IPS-18c (cell line): ENCODE measurements around the gene PTPRU.
A peak's percentile ranks its signal among the peaks of the same experiment; 100 is the strongest.
"Not testable (repeated sequence)": the region's sequence is repeated elsewhere in the genome, so short reads cannot be mapped to it uniquely, and the experiment has no call there.

Experiments used
- H3K4me3 ChIP-seq: 2 replicates; pipeline ENCODE4 v1.7.0; 2013; ENCODE audit warnings: low read depth, mild to moderate bottlenecking, low read length, moderate library complexity; ENCODE audit not compliant: insufficient read depth
- H3K9me3 ChIP-seq: one replicate; pipeline ENCODE4 v1.6.1; 2013; ENCODE audit warnings: mild to moderate bottlenecking, low read length, moderate library complexity; ENCODE audit not compliant: control insufficient read depth, insufficient read depth

Gene PTPRU

DNA sequence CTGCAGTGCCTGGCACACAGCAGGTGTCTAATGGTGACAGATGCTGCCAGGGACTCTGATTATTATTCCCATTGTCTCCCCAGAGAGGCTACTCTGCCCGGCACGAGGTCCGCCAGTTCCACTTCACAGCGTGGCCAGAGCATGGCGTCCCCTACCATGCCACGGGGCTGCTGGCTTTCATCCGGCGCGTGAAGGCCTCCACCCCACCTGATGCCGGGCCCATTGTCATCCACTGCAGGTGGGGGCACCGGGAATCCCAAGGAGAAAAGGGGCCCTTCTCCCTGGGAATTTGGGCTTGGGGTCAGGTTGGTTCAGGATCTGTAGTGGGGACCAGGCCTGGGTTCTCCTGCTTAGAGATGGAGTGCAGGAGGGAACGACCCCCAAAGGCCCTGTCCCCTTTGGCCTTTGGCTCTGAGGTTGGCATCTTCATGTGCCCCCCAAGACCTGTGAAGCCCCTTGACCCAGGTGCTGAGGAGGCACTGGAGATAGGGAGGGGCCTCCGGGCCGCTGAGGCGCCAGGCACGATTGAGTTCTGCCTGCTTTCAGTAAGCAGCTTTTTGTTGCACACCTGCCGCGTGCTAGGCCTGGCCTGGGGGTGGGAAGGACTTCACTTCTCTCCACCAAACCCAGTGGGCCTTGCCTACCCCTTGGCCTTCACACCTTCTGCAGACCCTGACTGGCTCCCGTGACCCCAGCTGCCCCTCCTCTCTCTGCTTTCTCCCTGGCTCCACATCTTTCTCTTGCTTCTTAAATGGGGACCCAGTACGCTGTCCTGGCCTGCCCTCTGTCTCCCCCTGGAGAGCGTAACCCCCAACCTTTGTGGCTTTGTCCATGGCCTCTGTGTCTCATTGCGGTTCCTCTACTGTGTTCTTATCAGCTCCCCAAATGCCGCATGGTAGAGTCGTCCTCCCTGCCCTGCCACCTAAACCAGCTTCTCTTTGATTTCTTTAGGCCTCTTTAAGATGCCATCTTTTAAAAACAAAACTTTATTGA, 76.4 kb downstream of the PTPRU start:
- H3K4me3 ChIP-seq, result no peak overlapping the region

DNA sequence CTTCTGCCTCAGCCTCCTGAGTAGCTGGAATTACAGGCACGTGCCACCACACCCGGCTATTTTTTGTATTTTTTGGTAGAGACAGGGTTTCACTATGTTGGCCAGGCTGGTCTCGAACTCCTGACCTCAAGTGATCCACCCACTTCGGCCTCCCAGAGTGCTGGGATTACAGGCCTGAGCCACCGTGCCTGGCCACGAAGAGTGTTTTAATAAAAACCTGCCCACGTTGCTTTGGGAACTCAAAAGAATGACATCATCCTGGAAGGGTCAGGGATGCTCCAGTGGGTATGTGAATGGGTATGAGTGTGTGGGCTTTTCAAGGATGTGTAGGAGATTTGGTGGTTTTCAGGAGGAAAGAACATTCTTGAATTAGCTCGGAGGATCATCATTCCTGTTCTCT, 78.4 kb downstream of the PTPRU start:
- not testable (repeated sequence) for H3K9me3 ChIP-seq, H3K4me3 ChIP-seq

More for the DNA sequence above, 76.4 kb downstream of the PTPRU start:
- no peaks in the 10 kb centered on the region for H3K9me3 ChIP-seq

DNA sequence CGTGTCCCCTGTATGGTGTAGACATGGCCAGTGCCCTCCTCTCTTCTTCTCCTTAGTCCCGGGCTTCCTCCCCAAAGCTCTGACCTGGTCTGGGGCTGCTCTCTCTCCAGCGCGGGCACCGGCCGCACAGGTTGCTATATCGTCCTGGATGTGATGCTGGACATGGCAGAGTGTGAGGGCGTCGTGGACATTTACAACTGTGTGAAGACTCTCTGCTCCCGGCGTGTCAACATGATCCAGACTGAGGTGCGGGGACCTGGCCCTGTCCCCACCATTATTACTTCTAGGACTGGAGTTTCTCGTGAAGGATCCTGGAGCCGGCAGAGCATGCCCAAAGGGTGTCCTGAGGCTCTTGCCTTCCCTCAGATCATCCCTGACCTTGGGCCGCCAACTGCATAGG, 78.9 kb downstream of the PTPRU start:
- H3K4me3 ChIP-seq, result no peak overlapping the region
- no peaks in the 10 kb centered on the region for H3K9me3 ChIP-seq

DNA sequence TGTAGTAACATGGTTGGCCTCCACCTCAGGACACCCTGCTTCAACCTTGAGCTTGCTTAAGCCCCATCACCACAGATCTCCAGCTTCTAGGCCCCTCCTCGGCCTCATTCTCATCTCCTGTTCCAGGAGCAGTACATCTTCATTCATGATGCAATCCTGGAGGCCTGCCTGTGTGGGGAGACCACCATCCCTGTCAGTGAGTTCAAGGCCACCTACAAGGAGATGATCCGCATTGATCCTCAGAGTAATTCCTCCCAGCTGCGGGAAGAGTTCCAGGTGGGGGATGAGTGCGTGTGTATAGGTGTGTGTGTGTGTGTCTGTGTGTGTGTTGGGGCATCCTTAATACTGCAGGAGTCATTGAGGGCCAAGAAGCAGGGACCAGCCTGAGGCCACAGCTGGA, 79.6 kb downstream of the PTPRU start:
- Histone ChIP-seq H3K4me3 (no peak overlapping the region), H3K9me3 (no peaks in the 10 kb centered on the region)

DNA sequence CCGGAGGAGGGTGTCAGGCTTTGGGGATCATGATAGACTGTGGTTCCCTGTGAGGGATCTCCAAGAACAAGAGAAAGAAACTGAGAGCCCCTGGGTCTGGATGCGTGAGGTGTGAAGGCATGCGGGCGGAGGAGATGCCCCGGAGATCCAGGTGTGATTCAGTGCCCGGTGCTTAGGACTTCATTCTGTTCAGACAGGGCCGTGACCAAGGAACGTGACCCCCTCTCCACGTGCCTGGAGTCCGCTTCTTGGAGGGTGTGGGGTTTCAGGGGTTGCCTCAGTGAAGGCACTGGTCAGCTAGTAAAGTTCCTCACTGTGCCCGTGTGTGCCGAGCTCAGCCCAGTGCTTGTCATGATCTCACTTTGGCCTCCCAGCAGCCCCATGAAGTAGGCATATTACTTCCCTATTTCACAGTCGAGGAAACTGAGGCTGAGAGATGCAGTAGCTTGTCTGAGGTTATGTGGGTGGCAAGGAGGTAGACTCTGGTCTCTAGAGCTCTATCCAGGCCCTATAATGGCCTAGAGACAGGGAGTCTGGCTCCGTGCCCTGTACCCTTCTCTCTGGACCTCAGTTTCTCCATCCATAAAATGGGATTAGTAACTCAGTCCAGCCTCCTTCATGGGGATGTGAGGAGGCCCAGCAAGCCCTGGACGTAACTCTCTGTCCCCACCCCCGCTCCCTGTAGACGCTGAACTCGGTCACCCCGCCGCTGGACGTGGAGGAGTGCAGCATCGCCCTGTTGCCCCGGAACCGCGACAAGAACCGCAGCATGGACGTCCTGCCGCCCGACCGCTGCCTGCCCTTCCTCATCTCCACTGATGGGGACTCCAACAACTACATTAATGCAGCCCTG, 81.0 kb downstream of the PTPRU start:
- Histone ChIP-seq H3K9me3 (no peaks in the 10 kb centered on the region), H3K4me3 (no peak overlapping the region)

DNA sequence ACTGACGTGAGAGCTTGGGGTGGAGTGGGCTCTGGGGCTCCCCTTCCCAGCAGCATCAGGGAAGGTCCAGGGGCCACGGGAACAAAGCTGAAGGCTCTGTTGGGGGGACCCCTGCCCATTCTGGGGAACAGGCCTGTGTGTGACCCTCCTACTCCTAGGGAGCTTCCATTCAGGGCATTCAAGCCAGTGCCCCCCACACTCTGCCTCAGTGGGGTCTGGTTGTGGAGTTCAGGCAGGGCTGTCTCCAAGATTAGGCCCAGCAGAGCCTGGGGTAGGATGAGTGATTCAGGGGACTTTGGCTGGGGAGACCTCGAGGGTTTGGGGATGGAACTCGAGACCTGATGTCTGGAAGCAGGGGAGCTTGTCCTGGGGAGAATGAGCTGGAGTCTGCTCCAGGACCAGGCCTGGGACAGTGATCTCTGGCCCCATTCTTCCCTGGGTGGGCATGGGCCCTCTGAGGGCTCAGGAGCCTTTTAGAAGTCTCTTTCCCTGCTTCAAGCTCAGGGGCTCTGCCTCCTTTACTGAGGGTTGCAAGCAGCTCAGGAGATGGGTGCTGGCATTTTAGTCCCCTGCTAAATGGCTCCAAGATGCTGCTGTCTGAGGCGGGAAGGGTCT, 81.7 kb downstream of the PTPRU start:
- Histone ChIP-seq H3K4me3 (no peak overlapping the region), H3K9me3 (no peaks in the 10 kb centered on the region)

DNA sequence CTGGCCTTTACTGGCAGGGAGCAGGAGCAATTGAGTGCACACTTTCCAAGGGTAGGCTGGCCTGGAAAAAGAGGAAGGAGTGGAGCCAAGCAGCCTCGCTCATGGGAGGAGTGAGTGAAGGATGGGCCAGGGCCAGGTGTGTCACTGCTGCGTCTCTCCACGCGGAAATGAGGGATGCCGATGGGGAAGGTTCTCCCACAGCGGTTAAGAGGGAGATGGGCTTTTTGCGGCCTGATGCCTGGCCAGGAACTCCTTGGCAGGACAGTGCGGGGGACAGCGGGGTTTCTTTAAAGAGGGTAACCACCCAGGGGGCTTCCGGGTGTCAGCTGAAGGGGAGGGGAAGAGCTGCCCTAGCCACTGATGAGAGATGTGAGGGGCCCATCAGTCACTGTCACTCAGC, 82.4 kb downstream of the PTPRU start:
- Histone ChIP-seq H3K9me3 (no peaks in the 10 kb centered on the region), H3K4me3 (no peak overlapping the region)

DNA sequence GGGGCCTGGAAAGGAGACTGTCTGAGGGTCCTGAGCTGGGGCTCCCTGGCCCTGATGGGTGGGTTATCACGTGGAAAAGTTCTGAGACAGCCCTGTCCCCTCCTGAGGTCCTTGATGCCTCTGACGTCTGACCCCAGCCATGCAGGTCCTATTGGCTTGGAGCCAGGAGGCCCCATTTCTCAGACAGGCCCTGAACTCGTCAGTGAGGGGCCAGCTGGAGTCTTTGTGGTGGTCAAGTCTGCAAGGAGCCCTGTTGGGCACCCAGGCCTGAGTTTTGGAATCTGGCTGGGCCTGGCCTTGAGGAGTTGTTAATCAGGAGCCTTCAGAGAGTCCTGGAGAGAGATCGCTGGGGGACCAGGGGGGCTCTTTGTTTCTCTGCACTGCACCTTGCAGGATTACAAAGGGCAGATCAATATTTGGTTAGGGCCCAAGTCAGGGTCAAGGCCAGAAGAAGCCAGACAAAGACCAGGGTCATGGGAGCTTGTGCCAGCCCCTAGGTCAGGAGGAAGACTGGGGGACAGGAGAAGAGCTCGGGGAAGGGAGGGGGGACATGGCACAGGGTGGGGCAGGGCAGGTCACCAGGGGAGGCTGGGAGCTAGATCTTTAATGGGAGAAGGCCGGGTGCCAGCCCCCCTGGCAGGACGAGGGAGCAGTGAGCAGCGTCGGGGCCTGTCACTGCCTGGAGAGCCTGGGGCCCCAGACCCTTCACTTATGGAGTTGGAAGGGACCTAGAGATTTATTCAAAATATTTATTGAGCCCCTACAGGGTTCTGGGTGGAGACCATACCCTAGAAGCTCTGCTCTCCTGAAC, 83.2 kb downstream of the PTPRU start:
- no peak overlapping the region for H3K4me3 ChIP-seq
- no peaks in the 10 kb centered on the region for H3K9me3 ChIP-seq

DNA sequence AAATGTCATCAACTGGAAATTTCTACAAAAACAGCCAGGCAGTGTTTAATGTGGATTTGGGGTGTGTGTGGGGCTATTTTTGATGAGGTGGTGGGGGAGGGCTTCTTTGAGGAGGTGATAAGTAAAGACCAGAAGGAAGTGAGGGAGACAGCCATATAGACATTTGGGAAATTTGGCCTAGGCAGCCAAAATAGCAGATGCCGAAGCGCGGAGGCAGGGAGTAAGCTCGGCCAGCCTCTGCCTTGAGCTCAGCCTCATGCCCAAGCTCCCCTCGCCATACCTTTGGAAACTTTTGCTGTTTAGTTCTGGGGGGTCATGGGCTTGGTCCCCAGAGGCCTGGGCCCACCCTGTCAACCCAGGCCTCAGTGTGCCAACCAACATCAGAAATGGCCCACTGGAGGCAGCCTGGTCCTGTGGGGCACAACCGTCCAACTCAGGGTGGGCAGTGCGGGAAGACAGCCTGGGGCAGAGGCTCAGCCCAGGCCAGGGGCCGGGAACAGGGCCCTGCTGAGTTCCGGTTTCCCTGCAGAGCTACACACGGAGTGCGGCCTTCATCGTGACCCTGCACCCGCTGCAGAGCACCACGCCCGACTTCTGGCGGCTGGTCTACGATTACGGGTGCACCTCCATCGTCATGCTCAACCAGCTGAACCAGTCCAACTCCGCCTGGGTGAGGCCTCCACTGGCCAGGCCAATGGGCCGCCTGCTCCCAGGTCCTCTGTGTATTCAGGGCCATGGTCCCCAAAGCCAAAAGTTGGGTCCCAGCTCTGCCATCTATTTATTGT, 84.0 kb downstream of the PTPRU start:
- Histone ChIP-seq H3K4me3 (no peak overlapping the region), H3K9me3 (no peaks in the 10 kb centered on the region)

DNA sequence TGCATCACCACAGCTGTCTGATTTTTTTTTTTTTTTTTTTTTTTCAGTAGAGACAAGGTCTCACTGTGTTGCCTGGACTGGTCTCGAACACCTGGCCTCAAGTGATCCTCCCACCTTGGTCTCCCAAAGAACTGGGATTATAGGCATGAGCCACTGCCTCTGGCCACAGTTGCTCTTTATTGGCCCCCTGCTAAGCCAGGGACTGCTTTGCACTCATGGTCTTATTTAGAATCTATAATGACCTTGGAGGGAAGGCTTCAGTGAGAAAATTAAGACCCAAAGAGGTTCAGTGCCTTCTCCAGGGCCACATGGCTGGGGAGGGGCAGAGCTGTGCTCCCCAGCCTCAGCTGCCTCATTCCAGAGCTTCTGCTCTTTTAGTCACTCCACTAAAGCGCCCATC, 84.9 kb downstream of the PTPRU start:
- Histone ChIP-seq H3K4me3 (no peak overlapping the region), H3K9me3 (no peaks in the 10 kb centered on the region)

DNA sequence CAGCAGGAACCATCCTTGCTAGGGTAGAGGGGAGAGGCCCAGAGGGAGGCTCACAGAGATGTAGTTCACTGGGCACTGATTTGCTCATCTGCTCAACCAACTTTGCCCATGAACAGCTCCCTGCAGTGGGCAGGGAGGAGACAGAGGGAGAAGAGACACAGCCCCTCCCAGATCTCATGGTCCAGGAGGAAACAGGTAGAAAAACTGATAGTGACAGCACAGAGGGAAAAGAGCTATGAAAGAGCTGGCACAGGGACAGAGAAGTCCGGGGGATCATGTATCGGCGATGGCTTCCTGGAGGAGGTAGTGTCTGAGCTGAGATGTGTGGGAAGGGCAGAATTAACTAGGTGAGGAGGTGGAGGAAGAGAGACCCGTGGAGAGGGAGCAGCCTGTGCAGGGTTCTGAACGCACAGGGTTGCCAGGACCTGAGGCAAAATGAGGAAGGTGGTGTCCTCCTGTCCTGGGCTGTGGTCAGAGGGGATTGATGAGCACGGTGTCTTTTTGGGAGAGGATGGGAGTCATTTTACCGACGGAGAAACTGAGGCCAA, 85.9 kb downstream of the PTPRU start:
- Histone ChIP-seq H3K4me3 (no peak overlapping the region), H3K9me3 (no peaks in the 10 kb centered on the region)

DNA sequence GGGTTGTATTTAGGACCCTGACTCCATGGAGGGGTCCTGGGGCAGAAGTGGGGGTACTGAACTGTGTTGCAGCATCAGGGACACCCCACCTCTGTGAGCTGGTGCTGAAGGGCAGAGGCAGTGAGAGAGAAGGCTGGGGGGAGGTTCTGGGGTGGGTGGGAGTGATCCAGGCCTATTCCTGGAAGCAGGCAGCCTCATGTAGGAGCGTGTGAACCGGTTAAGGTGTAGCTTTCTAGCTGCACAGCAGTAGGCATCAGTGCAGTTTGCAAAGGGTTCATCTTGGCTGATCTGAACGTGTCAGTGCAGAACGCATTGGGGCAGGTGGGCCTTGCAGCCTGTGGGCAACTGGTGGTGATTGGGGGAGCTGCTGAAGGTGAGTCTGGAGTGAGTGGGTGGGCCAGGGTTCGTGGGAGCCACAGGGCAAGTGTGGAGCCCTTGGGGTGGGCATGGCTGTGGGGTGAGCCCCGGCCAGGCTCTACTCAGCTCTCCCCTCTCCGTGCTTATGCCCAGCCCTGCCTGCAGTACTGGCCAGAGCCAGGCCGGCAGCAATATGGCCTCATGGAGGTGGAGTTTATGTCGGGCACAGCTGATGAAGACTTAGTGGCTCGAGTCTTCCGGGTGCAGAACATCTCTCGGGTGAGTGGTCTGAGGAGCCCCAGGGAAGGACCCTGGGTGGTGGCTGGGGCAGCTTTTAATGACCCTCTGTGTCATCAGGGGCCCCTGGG, 86.7 kb downstream of the PTPRU start:
- Histone ChIP-seq H3K9me3 (no peaks in the 10 kb centered on the region), H3K4me3 (no peak overlapping the region)

DNA sequence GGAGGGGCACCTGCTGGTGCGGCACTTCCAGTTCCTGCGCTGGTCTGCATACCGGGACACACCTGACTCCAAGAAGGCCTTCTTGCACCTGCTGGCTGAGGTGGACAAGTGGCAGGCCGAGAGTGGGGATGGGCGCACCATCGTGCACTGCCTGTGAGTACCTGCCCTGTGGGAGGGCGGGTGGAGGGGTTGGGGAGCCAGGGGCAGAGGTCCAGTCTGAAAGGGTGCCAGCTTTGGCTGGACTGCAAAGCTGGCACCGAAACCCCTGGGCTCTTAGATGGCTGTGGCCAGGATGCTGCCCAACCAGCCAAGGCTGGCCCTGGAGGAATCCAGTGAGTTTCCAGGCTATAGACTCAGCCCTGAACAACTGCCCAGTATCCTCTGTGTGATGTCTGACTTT, 87.3 kb downstream of the PTPRU start:
- Histone ChIP-seq H3K4me3 (no peak overlapping the region), H3K9me3 (no peaks in the 10 kb centered on the region)

DNA sequence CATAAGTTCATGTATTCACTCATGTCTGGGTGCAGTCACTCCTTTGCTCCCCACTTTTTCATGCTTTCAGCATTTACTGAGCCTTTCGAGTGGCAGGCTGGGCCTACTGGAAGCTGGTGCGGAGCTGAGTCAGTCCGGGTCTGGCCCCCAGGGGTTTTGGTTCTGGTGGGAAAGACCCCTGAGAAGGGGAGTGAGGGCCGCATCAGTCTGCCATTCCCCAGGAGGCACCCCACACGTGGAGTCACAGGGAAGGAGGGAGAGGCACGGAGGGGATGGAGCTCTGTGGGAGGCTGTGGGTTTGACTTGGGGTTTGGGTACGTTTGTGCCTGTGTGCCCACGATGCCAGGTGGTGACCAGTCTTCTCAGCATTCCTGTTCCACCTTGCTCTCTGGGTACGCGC, 87.9 kb downstream of the PTPRU start:
- Histone ChIP-seq H3K4me3 (no peak overlapping the region; the same call in 1 of the 2 replicates), H3K9me3 (no peaks in the 10 kb centered on the region)

DNA sequence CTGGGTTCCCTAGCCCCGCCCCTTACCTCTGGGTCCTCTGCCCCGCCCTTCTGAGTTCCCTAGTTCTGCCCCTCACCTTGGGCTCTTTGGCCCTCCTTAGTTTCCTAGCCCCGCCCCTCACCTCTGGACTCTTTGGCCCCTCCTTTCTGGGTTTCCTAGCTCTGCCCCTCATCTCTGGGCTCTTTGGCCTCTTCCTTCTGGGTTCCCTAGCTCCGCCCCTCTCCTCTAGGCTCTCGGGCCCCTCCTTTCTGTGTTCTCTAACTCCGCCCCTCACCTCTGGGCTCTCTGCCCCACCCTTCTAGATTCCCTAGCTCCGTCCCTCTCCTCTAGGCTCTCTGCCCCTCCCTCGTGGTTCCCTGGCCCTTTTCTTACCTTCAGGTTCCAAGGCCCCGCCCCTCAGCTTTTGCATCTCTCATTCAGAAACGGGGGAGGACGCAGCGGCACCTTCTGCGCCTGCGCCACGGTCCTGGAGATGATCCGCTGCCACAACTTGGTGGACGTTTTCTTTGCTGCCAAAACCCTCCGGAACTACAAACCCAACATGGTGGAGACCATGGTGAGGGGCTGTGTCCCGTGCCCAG, 88.5 kb downstream of the PTPRU start:
- H3K4me3 ChIP-seq, result peak overlapping the region; percentile 46; the same call in 1 of the 2 replicates
- no peaks in the 10 kb centered on the region for H3K9me3 ChIP-seq
